AG09319 (cell line): ENCODE data around the gene PRAMEF17.
"Not testable (repeated sequence)": the region's sequence is repeated elsewhere in the genome, so short reads cannot be mapped to it uniquely, and the experiment has no call there.

Experiments used
- DNase-seq: peaks from one replicate; pipeline ENCODE4 v3.0.0-alpha.2; 2010; ENCODE audit warnings: low read depth; ENCODE audit errors: extremely low read depth
- TF ChIP-seq, protein P1 (sequence below): IDR thresholded peaks from 2 replicates; pipeline ENCODE4 v1.5.1; 2011; ENCODE audit warnings: low read depth, mild to moderate bottlenecking, inconsistent platforms, low read length, moderate library complexity

Gene PRAMEF17

DNA sequence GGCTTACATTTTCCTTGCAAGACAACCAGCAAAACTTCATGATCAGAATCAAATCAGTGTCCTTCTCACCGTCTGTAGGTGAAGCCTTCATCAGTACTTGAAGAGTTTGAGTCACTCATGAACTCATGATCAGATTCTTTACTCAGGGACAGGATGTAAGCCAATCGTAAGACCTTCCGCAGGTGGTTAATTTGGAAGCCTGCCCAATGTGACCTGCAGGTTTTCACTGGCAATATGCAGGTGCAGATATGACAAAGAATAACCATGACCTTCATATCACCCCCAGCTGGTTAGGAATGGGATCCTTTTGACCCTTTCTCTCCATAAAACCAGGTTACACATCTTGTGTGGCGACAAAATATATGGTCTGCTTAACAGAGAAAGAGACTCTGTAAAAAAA, 18.4 kb downstream of the PRAMEF17 start:
- no peak for DNase-seq
- TF ChIP-seq, protein P1, sequence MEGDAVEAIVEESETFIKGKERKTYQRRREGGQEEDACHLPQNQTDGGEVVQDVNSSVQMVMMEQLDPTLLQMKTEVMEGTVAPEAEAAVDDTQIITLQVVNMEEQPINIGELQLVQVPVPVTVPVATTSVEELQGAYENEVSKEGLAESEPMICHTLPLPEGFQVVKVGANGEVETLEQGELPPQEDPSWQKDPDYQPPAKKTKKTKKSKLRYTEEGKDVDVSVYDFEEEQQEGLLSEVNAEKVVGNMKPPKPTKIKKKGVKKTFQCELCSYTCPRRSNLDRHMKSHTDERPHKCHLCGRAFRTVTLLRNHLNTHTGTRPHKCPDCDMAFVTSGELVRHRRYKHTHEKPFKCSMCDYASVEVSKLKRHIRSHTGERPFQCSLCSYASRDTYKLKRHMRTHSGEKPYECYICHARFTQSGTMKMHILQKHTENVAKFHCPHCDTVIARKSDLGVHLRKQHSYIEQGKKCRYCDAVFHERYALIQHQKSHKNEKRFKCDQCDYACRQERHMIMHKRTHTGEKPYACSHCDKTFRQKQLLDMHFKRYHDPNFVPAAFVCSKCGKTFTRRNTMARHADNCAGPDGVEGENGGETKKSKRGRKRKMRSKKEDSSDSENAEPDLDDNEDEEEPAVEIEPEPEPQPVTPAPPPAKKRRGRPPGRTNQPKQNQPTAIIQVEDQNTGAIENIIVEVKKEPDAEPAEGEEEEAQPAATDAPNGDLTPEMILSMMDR = no peak

DNA sequence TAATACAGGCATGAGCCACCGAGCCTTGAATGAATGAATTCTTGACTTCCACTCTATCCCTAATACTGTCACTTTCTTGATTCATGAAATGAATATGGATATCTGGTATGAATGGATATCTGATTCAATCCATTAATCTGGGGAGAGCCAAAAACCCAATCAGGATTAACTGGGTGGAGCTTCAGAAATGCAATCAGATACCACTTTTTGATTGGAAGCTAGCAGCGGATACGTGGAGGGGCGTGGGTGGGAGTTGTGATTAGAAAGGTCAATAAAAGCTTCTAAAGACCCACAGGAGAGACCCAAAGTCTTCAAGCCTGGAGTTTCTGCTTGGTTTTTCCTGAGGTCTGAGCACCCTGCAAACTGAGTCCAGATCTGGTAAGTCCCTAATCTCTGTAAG, 20.7 kb downstream of the PRAMEF17 start, which contains the start of gene PRAMEF20:
TSS of gene PRAMEF20 (plus strand) at position 301 of the 400 bp plus-strand sequence. CDS start 5,905 bp downstream, outside the sequence.
- not testable (repeated sequence) for DNase-seq

DNA sequence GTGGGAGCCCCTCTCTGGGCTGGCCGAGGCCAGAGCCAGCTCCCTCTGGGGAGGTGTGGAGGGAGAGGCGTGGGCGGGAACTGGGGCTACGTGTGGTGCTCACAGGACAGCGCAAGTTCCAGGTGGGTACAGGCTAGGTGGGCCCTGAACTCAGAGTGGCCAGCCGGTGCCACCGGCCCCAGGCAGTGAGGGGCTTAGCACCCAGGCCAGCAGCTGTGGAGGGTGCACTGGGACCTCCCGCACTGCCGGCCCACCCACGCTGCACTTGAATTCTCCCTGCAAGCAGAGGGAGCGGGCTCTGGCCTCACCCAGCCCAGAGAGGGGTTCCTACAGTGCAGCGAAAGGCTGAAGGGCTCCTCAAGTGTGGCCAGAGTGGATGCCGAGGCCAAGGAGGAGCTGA, 41.1 kb downstream of the PRAMEF17 start:
- TF ChIP-seq, protein P1 = no peak

DNA sequence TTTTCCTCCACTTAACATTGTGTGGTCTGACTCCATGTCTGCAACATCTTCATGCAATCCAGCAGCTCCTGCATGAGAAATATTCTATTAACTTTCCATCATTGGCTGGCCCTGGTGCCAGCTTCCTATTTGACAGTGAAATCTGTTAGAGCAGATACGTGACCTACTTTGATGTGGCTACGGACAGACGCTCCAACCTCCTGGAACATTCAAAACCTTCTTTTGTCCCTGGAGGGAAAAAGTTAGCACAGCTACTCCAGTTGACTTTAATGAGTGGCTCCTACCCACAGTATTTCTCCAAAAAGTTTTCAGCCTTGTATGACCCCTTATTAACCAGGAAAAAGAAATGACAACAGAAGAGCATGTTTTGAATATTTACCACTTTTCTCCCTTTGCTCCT, 42.8 kb downstream of the PRAMEF17 start:
- no peak for DNase-seq
- TF ChIP-seq, protein P1 = no peak

More for the DNA sequence above, 41.1 kb downstream of the PRAMEF17 start:
- DNase-seq = no peak

DNA sequence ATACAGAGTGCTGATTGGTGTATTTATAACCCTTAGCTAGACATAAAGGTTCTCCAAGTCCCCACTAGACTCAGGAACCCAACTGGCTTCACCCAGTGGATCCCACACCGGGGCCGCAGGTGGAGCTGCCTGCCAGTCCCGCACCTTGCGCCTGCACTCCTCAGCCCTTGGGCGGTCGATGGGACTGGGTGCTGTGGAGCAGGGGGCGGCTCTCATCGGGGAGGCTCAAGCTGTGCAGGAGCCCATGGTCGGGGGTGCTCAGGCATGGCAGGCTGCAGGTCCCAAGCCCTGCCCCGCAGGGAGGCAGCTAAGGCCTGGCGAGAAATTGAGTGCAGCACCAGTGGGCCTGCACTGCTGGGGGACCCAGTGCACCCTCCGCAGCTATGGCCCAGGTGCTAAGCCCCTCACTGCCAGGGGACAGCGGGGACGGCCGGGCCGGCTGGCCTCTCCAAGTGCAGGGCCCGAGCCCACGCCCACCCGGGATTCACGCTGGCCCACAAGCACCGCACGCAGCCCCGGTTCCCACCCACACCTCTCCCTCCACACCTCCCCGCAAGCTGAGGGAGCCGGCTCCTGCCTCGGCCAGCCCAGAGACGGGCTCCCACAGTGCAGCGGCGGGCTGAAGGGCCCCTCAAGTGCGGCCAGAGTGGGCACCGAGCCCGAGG, 44.4 kb downstream of the PRAMEF17 start:
- DNase-seq = not testable (repeated sequence)

DNA sequence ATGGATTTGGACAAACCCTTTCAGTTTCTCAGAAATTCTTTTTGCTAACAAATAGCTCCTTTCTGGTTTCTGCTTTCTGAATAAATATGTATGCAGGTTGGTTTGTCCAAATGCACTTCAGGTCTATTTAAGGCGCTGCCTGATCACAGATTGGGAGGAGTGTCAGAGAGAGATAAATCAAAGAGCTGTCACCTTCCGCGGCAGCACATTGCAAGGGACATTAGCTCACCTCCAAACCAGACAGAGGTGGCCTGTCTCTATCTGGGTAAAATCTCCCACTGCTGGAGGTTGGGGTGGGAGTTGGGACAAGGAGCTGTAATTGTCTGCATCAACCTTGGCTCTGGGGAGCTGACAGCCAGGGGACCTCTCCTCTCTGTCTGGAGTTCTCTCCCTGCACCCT, 46.0 kb downstream of the PRAMEF17 start:
- DNase-seq = no peak
- TF ChIP-seq, protein P1 = no peak

DNA sequence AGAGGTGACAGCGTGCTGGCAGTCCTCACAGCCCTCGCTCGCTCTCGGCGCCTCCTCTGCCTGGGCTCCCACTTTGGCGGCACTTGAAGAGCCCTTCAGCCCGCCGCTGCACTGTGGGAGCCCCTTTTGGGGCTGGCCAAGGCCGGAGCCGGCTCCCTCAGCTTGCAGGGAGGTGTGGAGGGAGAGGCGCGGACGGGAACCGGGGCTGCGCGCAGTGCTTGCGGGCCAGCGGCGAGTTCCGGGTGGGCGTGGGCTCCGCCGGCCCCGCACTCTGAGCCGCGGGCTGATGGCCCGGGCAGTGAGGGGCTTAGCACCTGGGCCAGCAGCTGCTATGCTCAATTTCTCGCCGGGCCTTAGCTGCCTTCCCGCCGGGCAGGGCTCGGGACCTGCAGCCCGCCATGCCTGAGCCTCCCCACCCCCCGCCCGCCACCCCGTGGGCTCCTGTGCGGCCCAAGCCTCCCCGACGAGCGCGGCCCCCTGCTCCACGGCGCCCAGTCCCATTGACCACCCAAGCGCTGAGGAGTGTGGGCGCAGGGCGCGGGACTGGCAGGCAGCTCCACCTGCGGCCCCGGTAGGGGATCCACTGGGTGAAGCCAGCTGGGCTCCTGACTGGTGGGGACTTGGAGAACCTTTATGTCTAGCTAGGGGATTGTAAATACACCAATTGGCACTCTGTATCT, 49.8 kb downstream of the PRAMEF17 start:
- DNase-seq = not testable (repeated sequence)
